H1 (cell line): Measurements from ENCODE around the gene RND2. TPM values are rescaled to one million over a fixed set of nuclear protein-coding genes. Genes with fewer than 3 reads are reported as not detected.

Experiments used
- CTCF ChIA-PET: fragments of 300-600 bp; sonication (Branson Sonifier 250); formaldehyde crosslinking; loops from one replicate; lab custom pipeline; 2021; ENCODE audit not compliant: partially characterized antibody; lab: Charles Lee
- POLR2A ChIA-PET: fragments of 300-600 bp; sonication (Branson Sonifier 250); formaldehyde crosslinking; loops from one replicate; lab custom pipeline; 2021; ENCODE audit warnings: inconsistent platforms; ENCODE audit not compliant: partially characterized antibody; lab: Charles Lee
- DNase-seq, 2 experiments: peaks; one replicate each; pipeline versions ENCODE4 v3.0.0 to v3.0.0-alpha.2; 2010 to 2022; ENCODE audit warnings: low spot score in 2 of 2, low read depth in 1 of 2, mixed read lengths in 1 of 2
- FAIRE-seq: peaks from 2 replicates; lab custom pipeline; 2011; peaks lifted over from hg19 to GRCh38; lab: Jason Lieb, UNC
- H2AFZ ChIP-seq: 2 replicates; pipeline ENCODE4 v1.8.1; 2012; ENCODE audit warnings: low read length, inconsistent platforms
- H2AK5ac ChIP-seq: 2 replicates; pipeline ENCODE4 v1.6.1; 2013; ENCODE audit warnings: low read depth, low read length
- H2BK120ac ChIP-seq: replicated peaks from 2 replicates; pipeline ENCODE3; 2013; ENCODE audit warnings: low read depth, low read length, inconsistent platforms
- H2BK12ac ChIP-seq: 2 replicates; pipeline ENCODE4 v1.6.1; 2013; ENCODE audit warnings: low read depth, low read length
- H2BK15ac ChIP-seq: 2 replicates; pipeline ENCODE4 v1.6.1; 2013; ENCODE audit warnings: low read length
- H2BK20ac ChIP-seq: 2 replicates; pipeline ENCODE4 v1.6.1; 2013; ENCODE audit warnings: low read length
- H2BK5ac ChIP-seq: 2 replicates; pipeline ENCODE4 v1.6.1; 2013; ENCODE audit warnings: low read depth, low read length
- H3K14ac ChIP-seq: 2 replicates; pipeline ENCODE4 v1.6.1; 2013; ENCODE audit warnings: inconsistent platforms; ENCODE audit not compliant: insufficient read length
- H3K18ac ChIP-seq: 2 replicates; pipeline ENCODE4 v1.6.1; 2013; ENCODE audit warnings: low read length; ENCODE audit errors: extremely low read depth
- H3K23ac ChIP-seq: 2 replicates; pipeline ENCODE4 v1.6.1; 2013; ENCODE audit warnings: inconsistent platforms; ENCODE audit not compliant: insufficient read length
- H3K23me2 ChIP-seq: 2 replicates; pipeline ENCODE4 v1.6.1; 2013; ENCODE audit warnings: low read depth, low read length
- H3K27ac ChIP-seq: 2 replicates; pipeline ENCODE4 v1.6.1; 2011; ENCODE audit warnings: low read depth, low read length, inconsistent platforms
- H3K27me3 ChIP-seq, 4 experiments: replicated peaks in 1 of 4; 1 replicate in 1 of 4; 2 replicates in 3 of 4; pipeline versions ENCODE4 v1.6.1 to v1.8.1; 2011 to 2013; ENCODE audit warnings: low read length in 3 of 4, mild to moderate bottlenecking in 3 of 4, inconsistent platforms in 2 of 4, mixed read lengths in 2 of 4, moderate library complexity in 1 of 4; ENCODE audit not compliant: control insufficient read depth in 3 of 4, insufficient read depth in 3 of 4; ENCODE audit errors: extremely low read depth in 1 of 4
- H3K36me3 ChIP-seq, 4 experiments: 2 replicates each; pipeline versions ENCODE4 v1.6.1 to v1.8.1; 2011 to 2013; ENCODE audit warnings: mild to moderate bottlenecking in 4 of 4, low read length in 3 of 4, moderate library complexity in 2 of 4, control low read depth in 1 of 4, inconsistent platforms in 1 of 4; ENCODE audit not compliant: insufficient read depth in 4 of 4, control insufficient read depth in 2 of 4
- H3K4ac ChIP-seq: replicated peaks from 2 replicates; pipeline ENCODE3; 2013; ENCODE audit warnings: low read length, low read depth, mixed read lengths, inconsistent platforms; ENCODE audit not compliant: insufficient read length
- H3K4me1 ChIP-seq, 4 experiments: replicated peaks in 1 of 4; 1 replicate in 1 of 4; 2 replicates in 3 of 4; pipeline versions ENCODE4 v1.6.1 to v1.8.1; 2011 to 2013; ENCODE audit warnings: low read length in 3 of 4, inconsistent platforms in 2 of 4, mixed read lengths in 1 of 4; ENCODE audit not compliant: insufficient read depth in 4 of 4, control insufficient read depth in 3 of 4
- H3K4me2 ChIP-seq, 2 experiments: 2 replicates each; pipeline versions ENCODE4 v1.6.1 to v1.8.1; 2011 to 2013; ENCODE audit warnings: low read depth in 2 of 2, low read length in 2 of 2, control low read depth in 1 of 2, inconsistent platforms in 1 of 2, mild to moderate bottlenecking in 1 of 2; ENCODE audit not compliant: insufficient read depth in 1 of 2
- H3K4me3 ChIP-seq, 4 experiments: fragments of 200-600, 300-600 bp in 1 of 4; sonication (generic), shearing (Covaris generic), sonication (Bioruptor Twin) in 1 of 4; 2 replicates each; pipeline versions ENCODE4 v1.5.1 to v1.8.1; 2011 to 2016; ENCODE audit warnings: low read length in 4 of 4, low read depth in 3 of 4, control low read depth in 2 of 4, inconsistent platforms in 2 of 4, mild to moderate bottlenecking in 2 of 4, mixed read lengths in 1 of 4, moderate library complexity in 1 of 4; ENCODE audit not compliant: insufficient read depth in 2 of 4; ENCODE audit errors: extremely low read depth in 1 of 4
- H3K56ac ChIP-seq: replicated peaks from 2 replicates; pipeline ENCODE3; 2013; ENCODE audit warnings: low read depth, mild to moderate bottlenecking, mixed read lengths, low read length, inconsistent platforms; ENCODE audit not compliant: insufficient read length
- H3K79me1 ChIP-seq: 2 replicates; pipeline ENCODE4 v1.6.1; 2013; ENCODE audit warnings: low read depth, low read length, control low read depth
- H3K79me2 ChIP-seq, 2 experiments: 2 replicates each; pipeline versions ENCODE4 v1.6.1 to v1.8.1; 2012 to 2013; ENCODE audit warnings: low read length in 2 of 2, mild to moderate bottlenecking in 2 of 2, inconsistent platforms in 1 of 2; ENCODE audit not compliant: insufficient read depth in 2 of 2, control insufficient read depth in 1 of 2
- H3K9ac ChIP-seq, 4 experiments: replicated peaks in 1 of 4; 1 replicate in 1 of 4; 2 replicates in 3 of 4; pipeline versions ENCODE4 v1.6.1 to v1.8.1; 2011 to 2013; ENCODE audit warnings: low read depth in 3 of 4, low read length in 3 of 4, control low read depth in 2 of 4, mild to moderate bottlenecking in 2 of 4, moderate library complexity in 2 of 4, inconsistent platforms in 1 of 4; ENCODE audit errors: extremely low read depth in 1 of 4
- H3K9me3 ChIP-seq, 2 experiments: 2 replicates each; pipeline versions ENCODE4 v1.6.1 to v1.8.1; 2012 to 2013; ENCODE audit warnings: mild to moderate bottlenecking in 2 of 2, moderate library complexity in 2 of 2, control low read depth in 1 of 2, inconsistent platforms in 1 of 2, low read depth in 1 of 2, low read length in 1 of 2, mixed read lengths in 1 of 2; ENCODE audit not compliant: insufficient read depth in 2 of 2
- H4K20me1 ChIP-seq, 2 experiments: replicated peaks in 1 of 2; 2 replicates each; pipeline versions ENCODE3 to v1.8.1; 2011 to 2013; ENCODE audit warnings: inconsistent platforms in 2 of 2, low read length in 2 of 2, mild to moderate bottlenecking in 1 of 2; ENCODE audit not compliant: insufficient read depth in 2 of 2, control insufficient read depth in 1 of 2
- H4K5ac ChIP-seq: 2 replicates; pipeline ENCODE4 v1.6.1; 2013; ENCODE audit warnings: low read length, low read depth, mixed read lengths, inconsistent platforms; ENCODE audit not compliant: insufficient read length
- H4K8ac ChIP-seq: 2 replicates; pipeline ENCODE4 v1.8.0; 2013; ENCODE audit warnings: mild to moderate bottlenecking, moderate library complexity, low read length, inconsistent platforms; ENCODE audit not compliant: insufficient read depth; ENCODE audit errors: extremely low read depth
- H4K91ac ChIP-seq: replicated peaks from 2 replicates; pipeline ENCODE3; 2013; ENCODE audit warnings: low read length, mixed read lengths, inconsistent platforms; ENCODE audit not compliant: insufficient read length
- FOSL1 ChIP-seq: IDR thresholded peaks from 2 replicates; pipeline ENCODE4 v1.6.1; 2011; ENCODE audit warnings: mild to moderate bottlenecking, low read depth, low read length, moderate library complexity; ENCODE audit not compliant: insufficient read depth
- RAD21 ChIP-seq, 2 experiments: IDR thresholded peaks in 1 of 2; conservative IDR thresholded peaks in 1 of 2; 2 replicates each; pipeline ENCODE4 v1.6.1; 2011; ENCODE audit warnings: low read depth in 2 of 2, low read length in 2 of 2, improper control_type of control experiment in 1 of 2, inconsistent platforms in 1 of 2, mild to moderate bottlenecking in 1 of 2, moderate library complexity in 1 of 2
- RBBP5 ChIP-seq: IDR thresholded peaks from 2 replicates; pipeline ENCODE4 v1.7.1; 2012; ENCODE audit warnings: low read depth, mild to moderate bottlenecking, inconsistent platforms, low read length, moderate library complexity, borderline replicate concordance
- SP2 ChIP-seq: IDR thresholded peaks from 2 replicates; pipeline ENCODE4 v1.6.1; 2012; ENCODE audit warnings: mild to moderate bottlenecking, low read length, inconsistent platforms
- SRF ChIP-seq: IDR thresholded peaks from 2 replicates; pipeline ENCODE4 v1.6.1; 2011; ENCODE audit warnings: mild to moderate bottlenecking, low read depth, low read length, moderate library complexity
- SUZ12 ChIP-seq: fragments of 200-600 bp; sonication (generic); IDR thresholded peaks from 2 replicates; pipeline ENCODE4 v1.6.1; 2012; ENCODE audit warnings: mild to moderate bottlenecking, inconsistent platforms, low read length, moderate library complexity, mixed read lengths
- TAF1 ChIP-seq: IDR thresholded peaks from 2 replicates; pipeline ENCODE4 v1.6.1; 2011; ENCODE audit warnings: mild to moderate bottlenecking, low read depth, low read length
- WGBS, 2 experiments: shearing (Covaris generic) in 1 of 2; methylation state at CpG; one replicate each; pipeline versions ENCODE4 v1.1.6 to v1.1.7; 2013 to 2015; ENCODE audit warnings: low lambda C conversion rate in 2 of 2, mixed read lengths in 2 of 2, inconsistent platforms in 1 of 2, low coverage in 1 of 2, missing lambda C conversion rate in 1 of 2; ENCODE audit not compliant: insufficient replicate concordance in 2 of 2, insufficient coverage in 1 of 2, insufficient read length in 1 of 2; ENCODE audit errors: extremely low coverage in 1 of 2, missing lambda C conversion rate in 1 of 2; 5-methylcytosine and 5-hydroxymethylcytosine counted together
- long read RNA-seq, 2 experiments: library from RNA in 1 of 2; library from capped mRNA in 1 of 2; stranded (forward); transcript quantifications; one replicate each; pipeline ENCODE4 v2.0.0, GENCODE V29; 2021; ENCODE audit warnings: inconsistent platforms in 1 of 2
- polyA minus RNA-seq, 3 experiments: library from RNA; depleted of rRNA, polyadenylated mRNA; stranded (reverse); fragments of >200 nt; gene quantifications; 1 replicate in 2 of 3; 2 replicates in 1 of 3; pipeline ENCODE4 v1.2.3, GENCODE V29; 2011
- polyA plus RNA-seq, 7 experiments: library from polyadenylated mRNA; depleted of rRNA in 3 of 7; stranded (reverse) in 5 of 7; unstranded in 2 of 7; fragments of >200 nt in 5 of 7; fragments of 200-250 nt in 2 of 7; gene quantifications; 1 replicate in 5 of 7; 2 replicates in 1 of 7; 4 replicates in 1 of 7; pipeline versions ENCODE4 v1.2.1 to v1.2.3, GENCODE V29; 2011 to 2013; ENCODE audit warnings: missing spikeins in 2 of 7, mixed read lengths in 2 of 7
- total RNA-seq: library from RNA; stranded (reverse); fragmentation: NEBNext Ultra II Directional; extraction: Animal tissue kit (Norgen Biotek cat#: 25700); gene quantifications from 2 replicates; pipeline ENCODE4 v1.2.1, GENCODE V29; 2021

RND2 gene
- 51.3 and 56.8 TPM in 2 replicates for total RNA-seq
- polyA plus RNA-seq (2011; rRNA removed), result 61.4 and 76.2 TPM in 2 replicates
- polyA plus RNA-seq (2011; cell fraction: cytosol; rRNA removed), result 77.8 TPM
- 48.9 TPM for polyA plus RNA-seq (2011; cell fraction: nucleus; rRNA removed)
- 48.4 to 68.0 TPM (median 59.0 TPM) in 4 replicates for polyA plus RNA-seq (2012, experiment 1 of 2)
- polyA plus RNA-seq (2012, experiment 2 of 2), result 60.7 TPM
- polyA plus RNA-seq (2013, experiment 1 of 2), result 22.6 TPM
- polyA plus RNA-seq (2013, experiment 2 of 2), result 21.5 TPM
- 38.7 and 39.0 TPM in 2 replicates for polyA minus RNA-seq (2011; rRNA and poly(A)+ RNA removed)
- polyA minus RNA-seq (2011; cell fraction: cytosol; rRNA and poly(A)+ RNA removed), result 17.8 TPM
- polyA minus RNA-seq (2011; cell fraction: nucleus; rRNA and poly(A)+ RNA removed), result 15.3 TPM
- long read RNA-seq, experiment 1, full-length matches to known transcripts, result 32 of 101 reads
- long read RNA-seq, experiment 1, partial matches to known transcripts, result 52 of 101 reads
- long read RNA-seq, experiment 1, other reads (novel, unspliced or antisense), result 17 of 101 reads
- long read RNA-seq, experiment 2, full-length matches to known transcripts, result 55 of 137 reads
- long read RNA-seq, experiment 2, partial matches to known transcripts, result 39 of 137 reads
- long read RNA-seq, experiment 2, other reads (novel, unspliced or antisense), result 43 of 137 reads

GRCh38 chr17:43024407-43025289, at the start of gene RND2:
Gene RND2, plus strand, starts transcription at chr17:43025231. Its CDS starts 117 bp downstream, at chr17:43025348.
- Histone ChIP-seq H2AK5ac (no peak within 1 kb of the TSS), H3K27me3 (no peaks in the 10 kb centered on the region), H3K9me3 (no peaks in the 10 kb centered on the region), H3K9ac (peak within 1 kb of the TSS in 3 of 4 experiments; percentile 47 to 82 (median 81); a peak in 6 of 7 replicates), H3K4me2 (peak within 1 kb of the TSS; percentile 64 to 99), H4K8ac (peak within 1 kb of the TSS; percentile 87; the same call in 1 of the 2 replicates), H3K14ac (peak within 1 kb of the TSS; percentile 33), H2BK15ac (0 out of 2 replicates have a peak within 1 kb of the TSS, but pooled peaks have one; percentile 92), H3K4me3 (peak within 1 kb of the TSS; percentile 58 to 93 (median 84)), H3K4ac (no peak within 1 kb of the TSS), H2BK5ac (peak within 1 kb of the TSS; percentile 79), H4K20me1 (no peaks in the 10 kb centered on the region), H4K5ac (peak within 1 kb of the TSS; percentile 87), H3K36me3 (peaks cover 0 to 20% (median 4%) of the 10 kb centered on the region in 4 experiments; a peak in 2 of 8 replicates), H2BK12ac (peak within 1 kb of the TSS; percentile 97; the same call in 1 of the 2 replicates), H3K56ac (peak within 1 kb of the TSS; percentile 84), H3K23me2 (peaks cover 11% of the 10 kb centered on the region; the same call in 1 of the 2 replicates), H2BK120ac (no peak within 1 kb of the TSS), H3K4me1 (peaks cover 19 to 28% (median 21%) of the 10 kb centered on the region in 4 experiments), H3K79me2 (peaks cover 0 to 21% of the 10 kb centered on the region in 2 experiments; a peak in 3 of 4 replicates), H3K23ac (no peak within 1 kb of the TSS), H2AFZ (no peak within 1 kb of the TSS), H2BK20ac (no peak within 1 kb of the TSS), H3K27ac (peak within 1 kb of the TSS; percentile 91), H3K79me1 (peaks cover 7% of the 10 kb centered on the region), H3K18ac (peak within 1 kb of the TSS; percentile 90), H4K91ac (peak within 1 kb of the TSS; percentile 89)
- ChIA-PET CTCF (interaction anchor here (0.7 to 2.3 kb wide), 28 partner anchors 10 to 660 kb away, joined by 3 to 26 read pairs (median 4); partner anchors contain the start of genes BRCA1 and RPL27), POLR2A (interaction anchor here (0.8 to 10.8 kb wide), 14 partner anchors 10 to 336 kb away, joined by 3 to 123 read pairs (median 6); partner anchors contain the start of genes BECN1, BRCA1, RPL27 and TMEM106A)
- FAIRE-seq (peak; percentile 24), DNase-seq (peak; percentile 93 to 95)
- 1% methylated on average over 34 of the region's 61 CpGs; no CpG with 5 or more reads in 1 of the 2 experiments for WGBS, 2 experiments
- TF ChIP-seq RBBP5 (no peak), SUZ12 (no peak), RAD21 (IDR thresholded peaks at IDR 0.05 in 1 of 2, conservative IDR thresholded peaks at IDR 0.05 in 1 of 2; ENCODE audit: low read depth in 2 of 2, low read length in 2 of 2) (peak; percentile 93 to 94), SP2 (no peak), SRF (no peak), TAF1 (no peak), FOSL1 (no peak)
